Activated B cell treated with CpG ODN at 0.5 μM for 24 hours (primary cell): ENCODE measurements around the gene EOLA1. TPM values are rescaled to one million over a fixed set of nuclear protein-coding genes. Genes with fewer than 3 reads are reported as not detected.
"Not testable (repeated sequence)": the region's sequence is repeated elsewhere in the genome, so short reads cannot be mapped to it uniquely, and the experiment has no call there.

Source experiments
- ATAC-seq: fragments of 200-7000 bp; cut with Tn5 transposase; one replicate; pipeline ENCODE4 v1.10.0; 2021; ENCODE audit warnings: low read depth, mild to moderate bottlenecking, moderate library complexity
- CTCF ChIA-PET: fragments of 350-600 bp; sonication (Branson Sonifier 250); formaldehyde crosslinking; loops from one replicate; lab custom pipeline; 2021; ENCODE audit warnings: antibody characterized with exemption; lab: Charles Lee
- POLR2A ChIA-PET: fragments of 350-600 bp; sonication (Branson Sonifier 250); formaldehyde crosslinking; loops from one replicate; lab custom pipeline; 2021; ENCODE audit warnings: antibody characterized with exemption; lab: Charles Lee
- DNase-seq: peaks from one replicate; pipeline ENCODE4 v3.0.0; 2022
- H3K27ac Mint-ChIP-seq: one replicate; pipeline ENCODE4 v1.8.0; 2020; ENCODE audit warnings: mixed read lengths
- H3K27me3 Mint-ChIP-seq: one replicate; pipeline ENCODE4 v1.8.0; 2021; ENCODE audit warnings: mixed read lengths
- H3K36me3 Mint-ChIP-seq: one replicate; pipeline ENCODE4 v1.8.0; 2021; ENCODE audit warnings: low read depth, mixed read lengths
- H3K4me1 Mint-ChIP-seq: one replicate; pipeline ENCODE4 v1.8.0; 2021; ENCODE audit warnings: mixed read lengths
- H3K4me3 Mint-ChIP-seq: one replicate; pipeline ENCODE4 v1.8.0; 2020; ENCODE audit warnings: mild to moderate bottlenecking, mixed read lengths
- H3K9me3 Mint-ChIP-seq: one replicate; pipeline ENCODE4 v1.8.0; 2020; ENCODE audit warnings: mixed read lengths
- intact Hi-C: fragments of 100-400 bp; cut with micrococcal nuclease; formaldehyde crosslinking; loops from one replicate; pipeline ENCODE4 v1.15.1; 2024
- total RNA-seq: library from RNA; stranded (reverse); gene quantifications from 2 replicates; pipeline ENCODE4 v1.2.3, GENCODE V29; 2022

Gene EOLA1
- total RNA-seq, 1 donor from 2014 or later = 22.8 TPM

DNA sequence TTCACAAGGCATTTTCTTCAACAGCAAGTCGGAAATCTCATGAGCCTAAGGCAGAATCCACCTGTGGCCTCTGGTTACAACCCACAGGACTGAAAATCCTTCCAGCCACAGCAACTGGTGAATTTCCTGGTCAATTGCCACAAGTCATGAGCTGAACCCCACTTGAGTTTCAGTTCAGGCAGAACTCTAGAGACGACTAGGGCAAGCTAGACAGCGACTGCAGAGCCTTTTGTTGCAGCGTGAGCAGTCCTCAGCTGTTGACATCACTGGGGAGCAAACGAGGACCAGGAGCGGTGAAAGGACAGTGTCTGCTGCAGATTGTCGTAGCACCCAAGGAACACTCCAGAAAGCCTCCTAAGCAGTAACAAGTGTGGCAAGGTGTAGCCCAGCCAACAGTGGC lies 55.1 kb downstream of the EOLA1 start:
- H3K36me3 Mint-ChIP-seq, ATAC-seq, intact Hi-C loops, H3K27ac Mint-ChIP-seq, POLR2A ChIA-PET, CTCF ChIA-PET, DNase-seq, H3K4me1 Mint-ChIP-seq, H3K27me3 Mint-ChIP-seq, H3K9me3 Mint-ChIP-seq, H3K4me3 Mint-ChIP-seq: not testable (repeated sequence)

Other genes with a start within 250 kb of the EOLA1 start
- gene IDS, start 35.7 kb upstream of the EOLA1 start, total RNA-seq = 88.4 and 99.1 TPM in 2 replicates
- gene HSFX3, start 8.9 kb downstream of the EOLA1 start, total RNA-seq = not detected in 2 replicates
- not detected in 2 replicates for gene MAGEA9B, start 46.4 kb downstream of the EOLA1 start, total RNA-seq
- 0.33 and 0.51 TPM in 2 replicates for gene HSFX2, start 54.3 kb downstream of the EOLA1 start, total RNA-seq
- 17.4 and 19.1 TPM in 2 replicates for gene TMEM185A, start 90.8 kb downstream of the EOLA1 start, total RNA-seq
- not detected in 2 replicates for gene MAGEA11, start 171.0 kb downstream of the EOLA1 start, total RNA-seq
- 0.93 and 1.1 TPM in 2 replicates for gene HSFX1, start 233.1 kb downstream of the EOLA1 start, total RNA-seq
- gene MAGEA9, start 240.9 kb downstream of the EOLA1 start, total RNA-seq = not detected in 2 replicates